HTERT RPE-1 (cell line): ENCODE results near the gene ATAD3C.
"Not testable (repeated sequence)": the region's sequence is repeated elsewhere in the genome, so short reads cannot be mapped to it uniquely, and the experiment has no call there.

Experiments used
- in situ Hi-C: fragments of 300-500 bp; cut with MboI; formaldehyde crosslinking; loops from 4 replicates; pipeline ENCODE4 v1.14.3; 2020; ENCODE audit warnings: low sequenced_read_pairs

ATAD3C gene

GRCh38 chr1:1468196-1468985 lies 18.9 kb downstream of the ATAD3C start:
- in situ Hi-C loops = not testable (repeated sequence)

GRCh38 chr1:1470626-1471388 lies 21.3 kb downstream of the ATAD3C start:
- in situ Hi-C loops = no loop called here

GRCh38 chr1:1471389-1472052 lies 22.0 kb downstream of the ATAD3C start, which contains the start of gene ATAD3B:
TSS of gene ATAD3B (plus strand) at chr1:1471765. CDS start at chr1:1471885, 120 bp downstream.
- in situ Hi-C loops = no loop called here

- in situ Hi-C loops = not testable (repeated sequence)
Measured at GRCh38 chr1:1472053-1472876, 22.8 kb downstream of the ATAD3C start.

GRCh38 chr1:1476011-1476410 lies 26.5 kb downstream of the ATAD3C start:
- in situ Hi-C loops = not testable (repeated sequence)

GRCh38 chr1:1477206-1477605 lies 27.7 kb downstream of the ATAD3C start:
- in situ Hi-C loops = no loop called here

GRCh38 chr1:1479547-1480487 lies 30.3 kb downstream of the ATAD3C start:
- in situ Hi-C loops = no loop called here

- in situ Hi-C loops = not testable (repeated sequence)
Measured at GRCh38 chr1:1480488-1480867, 31.0 kb downstream of the ATAD3C start.

GRCh38 chr1:1481811-1482210 lies 32.3 kb downstream of the ATAD3C start:
- in situ Hi-C loops = not testable (repeated sequence)

- in situ Hi-C loops = no loop called here
Measured at GRCh38 chr1:1482856-1483255, 33.4 kb downstream of the ATAD3C start.

GRCh38 chr1:1483714-1484113 lies 34.2 kb downstream of the ATAD3C start:
- in situ Hi-C loops = no loop called here

GRCh38 chr1:1484976-1485750 lies 35.7 kb downstream of the ATAD3C start:
- in situ Hi-C loops = not testable (repeated sequence)

GRCh38 chr1:1485755-1486317 lies 36.3 kb downstream of the ATAD3C start:
- in situ Hi-C loops = not testable (repeated sequence)

GRCh38 chr1:1487701-1488100 lies 38.2 kb downstream of the ATAD3C start:
- in situ Hi-C loops = no loop called here

- in situ Hi-C loops = no loop called here
Measured at GRCh38 chr1:1489231-1489630, 39.7 kb downstream of the ATAD3C start.

GRCh38 chr1:1489861-1490260 lies 40.4 kb downstream of the ATAD3C start:
- in situ Hi-C loops = no loop called here

GRCh38 chr1:1490633-1491230 lies 41.2 kb downstream of the ATAD3C start:
- in situ Hi-C loops = no loop called here

GRCh38 chr1:1491601-1492000 lies 42.1 kb downstream of the ATAD3C start:
- in situ Hi-C loops = no loop called here
